Stomach (tissue), 9 donors: Measurements from ENCODE around the gene PGPEP1. TPM values are rescaled to one million over a fixed set of nuclear protein-coding genes. Genes with fewer than 3 reads are reported as not detected.
A peak's percentile ranks its signal among the peaks of the same experiment; 100 is the strongest.

ENCODE experiments used
- DNase-seq, 2 donors: peaks; one replicate each; pipeline versions ENCODE4 v3.0.0 to v3.0.0-alpha.2; 2013 to 2019
- H3K27ac ChIP-seq, 5 donors: fragments of 200-600 bp in 4 of 5; sonication (generic) in 4 of 5; one replicate each; pipeline ENCODE4 v1.5.1; 2013 to 2019; ENCODE audit warnings: mild to moderate bottlenecking in 1 of 5, moderate library complexity in 1 of 5
- H3K27me3 ChIP-seq, 3 donors: fragments of 200-600 bp; sonication (generic); one replicate each; pipeline ENCODE4 v1.5.1; 2017 to 2019; ENCODE audit warnings: mixed run types in 1 of 3
- H3K36me3 ChIP-seq, 4 donors: fragments of 200-600 bp; sonication (generic); 1 replicate in 3 of 4; 2 replicates in 1 of 4; pipeline ENCODE4 v1.5.1; 2016 to 2019
- H3K4me1 ChIP-seq, 4 donors: fragments of 200-600 bp; sonication (generic); one replicate each; pipeline ENCODE4 v1.5.1; 2016 to 2019
- H3K4me3 ChIP-seq, 4 donors: fragments of 200-600 bp; sonication (generic) in 3 of 4; one replicate each; pipeline ENCODE4 v1.5.1; 2016 to 2019; ENCODE audit warnings: mild to moderate bottlenecking in 1 of 4
- H3K9me3 ChIP-seq, 4 donors: fragments of 200-600 bp; sonication (generic); one replicate each; pipeline ENCODE4 v1.5.1; 2016 to 2019
- EP300 ChIP-seq: sonication (generic); formaldehyde crosslinking; IDR thresholded peaks from one replicate; pipeline ENCODE4 v1.6.1; 2017; ENCODE audit warnings: antibody characterized with exemption
- POLR2A ChIP-seq, 4 donors: fragments of 450-650 bp; IDR thresholded peaks; one replicate each; pipeline ENCODE4 v1.6.1; 2016; ENCODE audit warnings: antibody characterized with exemption in 4 of 4, control low read depth in 2 of 4, mild to moderate bottlenecking in 1 of 4, moderate library complexity in 1 of 4
- POLR2AphosphoS5 ChIP-seq, 3 donors: sonication (generic); formaldehyde crosslinking; IDR thresholded peaks; one replicate each; pipeline ENCODE4 v1.6.1; 2016; ENCODE audit warnings: antibody characterized with exemption in 3 of 3
- WGBS, 5 donors: extraction: QIAGEN DNeasy Blood & Tissue Kit in 3 of 5; methylation state at CpG; one replicate each; pipeline versions ENCODE4 v1.1.5 to v1.1.7; 2013 to 2018; 5-methylcytosine and 5-hydroxymethylcytosine counted together
- intact Hi-C: fragments of 100-400 bp; cut with DNase I; formaldehyde crosslinking; loops from one replicate; pipeline ENCODE4 v1.15.1; 2023; ENCODE audit warnings: low total_unique reads
- polyA plus RNA-seq, 3 donors: library from polyadenylated mRNA; stranded (reverse); fragments of 200-250 nt; gene quantifications; one replicate each; pipeline ENCODE4 v1.2.3, GENCODE V29; 2013
- total RNA-seq, 5 donors: library from RNA; depleted of rRNA; stranded (reverse); fragments of >200 nt; gene quantifications; one replicate each; pipeline versions ENCODE4 v1.1.0 to v1.2.3, GENCODE V29; 2014 to 2016
- TF ChIP-seq, protein P1 (sequence below), 7 experiments: fragments of 450-650 bp in 4 of 7; fragments of 200-600 bp in 3 of 7; sonication (generic) in 3 of 7; IDR thresholded peaks; one replicate each; pipeline ENCODE4 v1.5.1; 2016 to 2019; ENCODE audit warnings: antibody characterized with exemption in 7 of 7, control low read depth in 2 of 7, mild to moderate bottlenecking in 1 of 7
- donor health status: healthy with polysubstance abuse.
- donor health status: Bipolar disorder and iron deficiency.
- donor health status: healthy.

The PGPEP1 gene
- total and polyA plus RNA-seq, 8 donors: 8.0 to 58.9 (median 26.0) TPM

DNA sequence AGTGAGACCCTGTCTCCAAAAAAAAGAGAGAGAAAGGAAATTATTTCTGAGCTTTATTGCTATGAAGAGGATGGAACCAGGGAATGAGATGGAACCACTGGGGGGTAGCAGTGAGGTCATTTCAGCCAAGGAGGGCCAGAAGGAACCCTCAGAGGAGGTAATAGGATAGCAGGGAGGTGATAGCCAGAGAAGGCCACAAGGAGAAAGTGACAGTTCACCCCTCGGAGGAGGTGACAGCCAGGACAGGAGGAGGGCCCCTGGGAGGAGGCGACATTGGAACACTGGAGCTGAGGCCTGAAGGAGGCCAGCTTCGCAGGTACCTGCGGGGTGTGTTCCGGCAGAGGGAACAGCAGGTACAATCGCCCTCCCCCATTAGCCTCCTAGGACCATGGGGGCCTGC, 675 bp upstream of the PGPEP1 start:
- WGBS, 5 donors: 37 to 47% (median 43%) methylated on average over 6 of the region's 6 CpGs
- no peaks in the 10 kb centered on the region for H3K9me3 ChIP-seq
- no peaks in the 10 kb centered on the region for H3K27me3 ChIP-seq
- peaks cover 0 to 17% (median 7%) of the 10 kb centered on the region in 4 donors for H3K36me3 ChIP-seq
- intact Hi-C loops: loop anchor here (10.0 kb wide), 1 partner anchor 55 kb away; the partner anchor contains the start of gene LRRC25
- peaks cover 25 to 44% (median 42%) of the 10 kb centered on the region in 4 donors for H3K4me1 ChIP-seq
- H3K27ac ChIP-seq: peak overlapping the region in 3 of 5 donors; percentile 90 to 92 (median 91)
- no peak for TF ChIP-seq EP300
- TF ChIP-seq, protein P1, sequence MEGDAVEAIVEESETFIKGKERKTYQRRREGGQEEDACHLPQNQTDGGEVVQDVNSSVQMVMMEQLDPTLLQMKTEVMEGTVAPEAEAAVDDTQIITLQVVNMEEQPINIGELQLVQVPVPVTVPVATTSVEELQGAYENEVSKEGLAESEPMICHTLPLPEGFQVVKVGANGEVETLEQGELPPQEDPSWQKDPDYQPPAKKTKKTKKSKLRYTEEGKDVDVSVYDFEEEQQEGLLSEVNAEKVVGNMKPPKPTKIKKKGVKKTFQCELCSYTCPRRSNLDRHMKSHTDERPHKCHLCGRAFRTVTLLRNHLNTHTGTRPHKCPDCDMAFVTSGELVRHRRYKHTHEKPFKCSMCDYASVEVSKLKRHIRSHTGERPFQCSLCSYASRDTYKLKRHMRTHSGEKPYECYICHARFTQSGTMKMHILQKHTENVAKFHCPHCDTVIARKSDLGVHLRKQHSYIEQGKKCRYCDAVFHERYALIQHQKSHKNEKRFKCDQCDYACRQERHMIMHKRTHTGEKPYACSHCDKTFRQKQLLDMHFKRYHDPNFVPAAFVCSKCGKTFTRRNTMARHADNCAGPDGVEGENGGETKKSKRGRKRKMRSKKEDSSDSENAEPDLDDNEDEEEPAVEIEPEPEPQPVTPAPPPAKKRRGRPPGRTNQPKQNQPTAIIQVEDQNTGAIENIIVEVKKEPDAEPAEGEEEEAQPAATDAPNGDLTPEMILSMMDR (IDR thresholded peaks at IDR 0.05): no peak
- no peak for TF ChIP-seq POLR2A (IDR thresholded peaks at IDR 0.05)
- no peak for TF ChIP-seq POLR2AphosphoS5 (IDR thresholded peaks at IDR 0.05)
- DNase-seq: peak in 1 of 2 donors; percentile 41
- H3K4me3 ChIP-seq: peak overlapping the region; percentile 75 to 98 (median 90)

DNA sequence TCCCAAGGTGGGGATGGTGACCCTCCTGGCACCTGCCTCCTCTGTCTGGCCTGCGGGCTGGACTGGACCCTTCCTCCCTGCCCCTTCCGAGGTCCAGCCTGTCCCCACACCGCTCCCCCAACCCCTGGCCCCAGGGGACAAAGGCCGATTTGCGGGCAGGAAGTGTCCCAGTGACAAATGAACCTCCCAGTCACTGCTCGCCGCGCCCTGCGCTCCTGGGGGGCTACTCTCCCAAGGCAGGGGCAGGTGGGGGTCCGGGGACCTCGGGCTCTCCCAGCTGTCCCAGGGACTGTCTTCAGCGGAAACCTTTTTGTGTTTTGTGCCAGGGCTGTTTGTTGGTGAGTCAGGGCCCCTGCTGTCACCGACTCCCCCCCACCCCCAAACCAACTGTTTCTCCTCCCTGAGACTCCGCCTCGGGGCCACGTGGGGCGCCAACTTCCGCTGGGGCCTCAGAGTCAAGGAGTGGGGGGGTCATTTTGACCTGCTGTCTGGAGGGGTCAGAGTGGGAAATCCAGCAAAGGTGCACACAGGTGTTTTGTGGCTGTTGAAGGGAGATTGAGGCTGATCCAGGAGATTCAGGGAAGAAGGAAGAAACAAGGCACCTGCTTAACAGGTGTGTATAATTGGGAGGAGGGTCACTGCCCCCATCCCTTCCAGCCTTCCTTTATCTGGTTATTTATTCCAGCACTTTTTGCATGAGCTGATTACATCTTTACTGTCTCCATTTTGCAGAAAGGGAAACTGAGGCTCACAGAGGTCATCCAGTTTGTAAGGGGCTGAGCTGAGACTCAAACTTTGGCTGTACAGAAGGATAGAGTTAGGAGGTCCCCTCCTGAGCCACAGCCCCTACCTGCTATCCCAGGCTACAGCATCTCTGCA, 831 bp downstream of the PGPEP1 start:
- Histone ChIP-seq H3K4me1 (peaks cover 30 to 59% (median 52%) of the 10 kb centered on the region in 4 donors), H3K27me3 (no peaks in the 10 kb centered on the region), H3K27ac (peak overlapping the region; percentile 88 to 95 (median 91)), H3K36me3 (peaks cover 0 to 23% (median 10%) of the 10 kb centered on the region in 4 donors), H3K9me3 (no peaks in the 10 kb centered on the region), H3K4me3 (peak overlapping the region; percentile 75 to 98 (median 90))
- intact Hi-C loops: loop anchor here (10.0 kb wide), 1 partner anchor 54 kb away; the partner anchor contains the start of gene LRRC25
- TF ChIP-seq POLR2AphosphoS5 (IDR thresholded peaks at IDR 0.05) (no peak), POLR2A (IDR thresholded peaks at IDR 0.05) (no peak), EP300 (no peak)
- TF ChIP-seq, protein P1 (IDR thresholded peaks at IDR 0.05): no peak
- WGBS, 5 donors: 0 to 4% (median 0%) methylated on average over 9 to 18 of the region's 18 CpGs
- peak; percentile 56 to 85 for DNase-seq

DNA sequence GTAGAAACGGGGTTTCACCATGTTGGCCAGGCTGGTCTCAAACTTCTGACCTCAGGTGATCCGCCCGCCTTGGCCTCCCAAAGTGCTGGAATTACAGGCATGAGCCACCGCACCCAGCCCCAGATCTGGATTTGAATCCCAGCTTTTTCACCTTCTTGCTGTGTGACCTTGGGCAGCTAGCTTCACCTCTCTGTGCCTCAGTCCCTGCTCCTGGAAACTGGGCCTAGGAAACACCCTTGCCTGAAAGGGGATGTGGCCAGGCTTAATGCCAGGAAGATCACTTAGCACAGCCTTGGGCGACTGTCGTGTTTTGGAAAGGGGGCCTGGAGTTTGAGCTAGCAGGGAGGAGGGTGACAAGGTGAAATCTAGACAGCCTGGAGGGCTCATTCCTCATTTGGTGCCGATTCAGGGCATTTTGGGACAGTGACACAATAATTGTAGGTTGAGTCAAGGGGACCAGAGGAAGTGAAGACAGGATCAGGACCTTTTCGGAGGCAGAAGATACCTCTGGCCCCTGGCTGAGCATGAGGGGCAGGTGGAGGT, 1.8 kb downstream of the PGPEP1 start:
- TF ChIP-seq EP300: no peak
- TF ChIP-seq, protein P1 (IDR thresholded peaks at IDR 0.05): no peak
- TF ChIP-seq POLR2AphosphoS5 (IDR thresholded peaks at IDR 0.05): no peak
- TF ChIP-seq POLR2A (IDR thresholded peaks at IDR 0.05): no peak
- Histone ChIP-seq H3K9me3 (no peaks in the 10 kb centered on the region), H3K27me3 (no peaks in the 10 kb centered on the region), H3K4me3 (no peak overlapping the region), H3K36me3 (peaks cover 0 to 30% (median 12%) of the 10 kb centered on the region in 4 donors), H3K27ac (peak overlapping the region in 3 of 5 donors; percentile 90 to 92 (median 91)), H3K4me1 (peaks cover 30 to 59% (median 53%) of the 10 kb centered on the region in 4 donors)
- intact Hi-C loops: loop anchor here (10.0 kb wide), 1 partner anchor 53 kb away; the partner anchor contains the start of gene LRRC25
- 72 to 82% (median 81%) methylated on average over 8 of the region's 8 CpGs for WGBS, 5 donors
- no peak for DNase-seq

DNA sequence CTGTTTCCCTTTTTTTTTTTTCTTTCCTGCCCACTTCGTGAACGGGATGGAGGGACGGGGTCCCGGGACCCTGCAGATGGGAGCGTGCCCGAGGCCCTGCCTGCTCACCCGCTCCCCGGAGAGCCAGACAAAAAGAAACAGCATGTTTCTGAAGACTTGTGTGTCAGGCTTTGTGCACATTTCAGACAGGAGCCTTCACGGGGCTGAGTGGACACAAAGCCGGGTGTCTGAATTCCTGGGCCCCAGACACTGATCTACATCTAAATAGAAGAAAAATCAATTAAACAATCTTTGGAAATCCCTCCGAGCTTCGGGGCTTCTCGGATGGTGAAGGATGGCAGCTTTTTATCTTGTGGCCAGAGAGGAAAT, 4.2 kb downstream of the PGPEP1 start:
- intact Hi-C loops: loop anchor here (10.0 kb wide), 1 partner anchor 50 kb away; the partner anchor contains the start of gene LRRC25
- WGBS, 5 donors: 42 to 55% (median 46%) methylated on average over 13 of the region's 13 CpGs
- TF ChIP-seq, protein P1 (IDR thresholded peaks at IDR 0.05): no peak
- no peaks in the 10 kb centered on the region for H3K9me3 ChIP-seq
- no peak for DNase-seq
- peaks cover 0 to 51% (median 25%) of the 10 kb centered on the region in 4 donors for H3K36me3 ChIP-seq
- H3K4me1 ChIP-seq: peaks cover 30 to 63% (median 55%) of the 10 kb centered on the region in 4 donors
- peak overlapping the region in 1 of 4 donors; percentile 31 for H3K4me3 ChIP-seq
- H3K27me3 ChIP-seq: no peaks in the 10 kb centered on the region
- H3K27ac ChIP-seq: peak overlapping the region in 4 of 5 donors; percentile 71 to 92 (median 90)
